ENCODE data around the gene BCAR3. TPM values are rescaled to one million over a fixed set of nuclear protein-coding genes. Genes with fewer than 3 reads are reported as not detected.

The BCAR3 gene
- total RNA-seq, 4 donors from 2014 or later, result 22.3 to 98.7 (median 28.3) TPM

GRCh38 chr1:93578911-93579825 is 102.5 kb downstream of the BCAR3 start:
- TF ChIP-seq CTCF (IDR thresholded peaks at IDR 0.05; ENCODE audit: low read depth), result no peak

- TF ChIP-seq CTCF (IDR thresholded peaks at IDR 0.05; ENCODE audit: low read depth), result no peak
Measured at GRCh38 chr1:93578433-93578830, 103.2 kb downstream of the BCAR3 start.

GRCh38 chr1:93577536-93578432 is 103.9 kb downstream of the BCAR3 start:
- no peak for TF ChIP-seq CTCF (IDR thresholded peaks at IDR 0.05; ENCODE audit: low read depth)

GRCh38 chr1:93576746-93577145 is 104.9 kb downstream of the BCAR3 start:
- TF ChIP-seq CTCF (IDR thresholded peaks at IDR 0.05; ENCODE audit: low read depth), result no peak

- TF ChIP-seq CTCF (IDR thresholded peaks at IDR 0.05; ENCODE audit: low read depth), result no peak
Measured at GRCh38 chr1:93576346-93576745, 105.3 kb downstream of the BCAR3 start.

GRCh38 chr1:93575621-93576284 is 105.9 kb downstream of the BCAR3 start:
- no peak for TF ChIP-seq CTCF (IDR thresholded peaks at IDR 0.05; ENCODE audit: low read depth)

Data from subcutaneous adipose tissue (tissue), 4 donors.